GM19467 (cell line): ENCODE results near the gene MRPL51.
"Not testable (repeated sequence)": the region's sequence is repeated elsewhere in the genome, so short reads cannot be mapped to it uniquely, and the experiment has no call there.

Experiments used
- ATAC-seq: cut with Tn5 transposase; IDR thresholded peaks from one replicate; pipeline ENCODE4 v1.9.1; 2021; ENCODE audit warnings: mild to moderate bottlenecking, moderate library complexity; ENCODE audit not compliant: unreplicated experiment

The MRPL51 gene

GRCh38 chr12:6532051-6532926 lies 39.2 kb upstream of the MRPL51 start:
- ATAC-seq = no peak

- ATAC-seq = no peak
Measured at GRCh38 chr12:6530576-6531260, 37.7 kb upstream of the MRPL51 start.

GRCh38 chr12:6529291-6529737 lies 36.3 kb upstream of the MRPL51 start:
- ATAC-seq = no peak

GRCh38 chr12:6528539-6529235 lies 35.6 kb upstream of the MRPL51 start:
- ATAC-seq = no peak

GRCh38 chr12:6527711-6528110 lies 34.6 kb upstream of the MRPL51 start:
- no peak for ATAC-seq

- ATAC-seq = no peak
Measured at GRCh38 chr12:6526766-6527525, 33.9 kb upstream of the MRPL51 start.

GRCh38 chr12:6526201-6526600 lies 33.1 kb upstream of the MRPL51 start:
- ATAC-seq = no peak

GRCh38 chr12:6524648-6525047 lies 31.6 kb upstream of the MRPL51 start:
- ATAC-seq = no peak

GRCh38 chr12:6523708-6524107 lies 30.6 kb upstream of the MRPL51 start:
- ATAC-seq = no peak

- no peak for ATAC-seq
Measured at GRCh38 chr12:6522193-6522592, 29.1 kb upstream of the MRPL51 start.

- no peak for ATAC-seq
Measured at GRCh38 chr12:6520186-6520585, 27.1 kb upstream of the MRPL51 start.

GRCh38 chr12:6508087-6508486 lies 15.0 kb upstream of the MRPL51 start:
- ATAC-seq = no peak

GRCh38 chr12:6507102-6507998 lies 14.3 kb upstream of the MRPL51 start:
- ATAC-seq = no peak

- ATAC-seq = no peak
Measured at GRCh38 chr12:6500466-6500865, 7.4 kb upstream of the MRPL51 start.

GRCh38 chr12:6497291-6497690 lies 4.2 kb upstream of the MRPL51 start:
- ATAC-seq = not testable (repeated sequence)

GRCh38 chr12:6494968-6495367 lies 1.9 kb upstream of the MRPL51 start:
- ATAC-seq = no peak

- ATAC-seq = no peak
Measured at GRCh38 chr12:6494258-6494743, 1.2 kb upstream of the MRPL51 start.

- peak; percentile 76 for ATAC-seq
Measured at GRCh38 chr12:6493497-6494257, 615 bp upstream of the MRPL51 start, which contains the start of gene NCAPD2. TSS of gene NCAPD2 (plus strand) at chr12:6494102. CDS start at chr12:6495099, 997 bp downstream.

GRCh38 chr12:6490673-6491072 lies 2.4 kb downstream of the MRPL51 start:
- not testable (repeated sequence) for ATAC-seq
